ENCODE data around the gene SHCBP1.

Gene SHCBP1

GRCh38 chr16:46614006-46614405 lies 7.2 kb downstream of the SHCBP1 start:
- no peak for DNase-seq (ENCODE audit: low read depth in 2 of 3, low spot score in 1 of 3)

DNA sequence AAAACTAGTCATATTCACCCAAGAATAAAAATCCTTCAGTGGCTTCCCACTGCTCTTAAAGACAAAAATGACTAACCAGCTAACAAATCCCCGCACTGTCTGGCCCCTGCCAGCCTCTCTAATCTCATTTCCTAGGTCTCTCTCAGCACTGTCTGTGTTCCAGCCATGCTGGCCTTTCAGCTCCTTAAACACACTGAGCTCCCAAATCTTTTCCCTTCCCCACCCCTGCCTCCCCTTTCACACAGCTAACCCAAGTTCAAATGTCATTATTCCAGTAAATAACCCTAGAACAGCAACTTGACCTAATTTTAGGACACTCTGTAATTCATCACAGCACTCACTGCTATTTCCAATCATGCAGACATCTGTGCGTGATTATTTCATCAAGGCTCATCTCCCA lies 7.8 kb downstream of the SHCBP1 start:
- no peak for DNase-seq (ENCODE audit: low read depth in 2 of 3, low spot score in 1 of 3)

GRCh38 chr16:46612121-46612520 lies 9.1 kb downstream of the SHCBP1 start:
- DNase-seq (ENCODE audit: low read depth in 2 of 3, low spot score in 1 of 3) = no peak

DNA sequence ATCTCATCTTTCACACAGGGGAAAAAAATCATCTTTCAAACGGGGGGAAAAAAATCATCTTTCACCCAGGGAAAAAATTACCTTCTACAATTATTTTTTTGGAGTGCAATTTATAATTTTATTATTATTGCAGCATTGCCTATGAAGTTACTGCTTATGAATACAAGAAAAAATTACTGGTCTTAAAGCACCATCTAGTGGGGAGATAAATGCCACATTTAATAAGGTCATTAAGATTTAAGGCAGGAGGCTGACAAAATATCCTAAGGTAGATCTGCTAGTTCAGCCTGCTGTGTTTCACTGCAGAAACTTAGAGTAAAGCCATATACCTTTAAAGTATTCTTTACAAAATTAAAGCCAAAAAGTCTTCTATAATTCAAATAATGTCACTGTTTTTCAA lies 13.7 kb downstream of the SHCBP1 start:
- no peak for DNase-seq (ENCODE audit: low read depth in 2 of 3, low spot score in 1 of 3)

DNA sequence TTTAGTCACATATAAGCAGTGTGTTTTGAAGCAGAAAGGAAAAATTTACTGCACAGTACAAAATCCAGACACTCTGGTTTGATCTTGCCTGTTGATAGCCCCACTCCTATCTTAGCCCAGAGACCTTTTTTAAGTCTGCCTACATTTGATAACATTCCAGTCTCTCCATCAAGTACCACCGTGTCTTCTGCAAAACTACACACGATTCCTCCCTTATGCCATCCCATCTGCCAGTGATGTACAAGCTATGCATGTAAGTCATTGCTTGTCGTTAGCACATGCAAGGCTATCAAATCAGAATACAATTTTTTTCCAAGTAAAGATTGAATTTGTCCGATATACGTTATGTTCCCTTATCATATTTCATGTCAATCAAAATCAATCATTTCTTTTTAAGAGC lies 14.9 kb downstream of the SHCBP1 start:
- DNase-seq (ENCODE audit: low read depth in 2 of 3, low spot score in 1 of 3) = no peak

GRCh38 chr16:46591257-46591656 lies 29.9 kb downstream of the SHCBP1 start:
- DNase-seq (ENCODE audit: low read depth in 2 of 3, low spot score in 1 of 3) = no peak

- DNase-seq (ENCODE audit: low read depth in 2 of 3, low spot score in 1 of 3) = no peak
Observed at GRCh38 chr16:46586011-46586577, 35.1 kb downstream of the SHCBP1 start.

GRCh38 chr16:46583036-46583435 lies 38.1 kb downstream of the SHCBP1 start:
- DNase-seq (ENCODE audit: low read depth in 2 of 3, low spot score in 1 of 3) = no peak

DNA sequence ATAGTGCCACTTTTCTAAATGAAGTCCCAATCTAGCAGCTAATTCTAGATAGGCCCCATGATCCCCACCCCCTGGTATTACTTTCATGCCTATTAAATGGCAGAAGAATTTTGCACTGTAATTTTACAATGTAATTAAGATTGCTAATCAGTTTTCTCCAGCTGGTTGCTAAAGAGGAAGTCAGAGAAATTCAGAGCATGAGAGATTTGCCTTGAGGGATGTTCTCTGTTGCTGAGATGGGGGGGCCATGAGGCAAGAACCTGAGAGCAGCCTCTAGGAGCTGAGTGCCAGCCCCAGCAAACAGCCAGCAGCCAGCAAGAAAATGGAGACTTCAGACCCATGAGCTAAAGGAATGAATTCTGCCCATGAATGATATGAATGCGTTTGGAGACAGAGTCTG lies 38.9 kb downstream of the SHCBP1 start:
- DNase-seq (ENCODE audit: low read depth in 2 of 3, low spot score in 1 of 3) = no peak

- no peak for DNase-seq (ENCODE audit: low read depth in 2 of 3, low spot score in 1 of 3)
Observed at GRCh38 chr16:46577988-46578579, 43.1 kb downstream of the SHCBP1 start.

- no peak for DNase-seq (ENCODE audit: low read depth in 2 of 3, low spot score in 1 of 3)
Observed at GRCh38 chr16:46573834-46574159, 47.4 kb downstream of the SHCBP1 start.

DNA sequence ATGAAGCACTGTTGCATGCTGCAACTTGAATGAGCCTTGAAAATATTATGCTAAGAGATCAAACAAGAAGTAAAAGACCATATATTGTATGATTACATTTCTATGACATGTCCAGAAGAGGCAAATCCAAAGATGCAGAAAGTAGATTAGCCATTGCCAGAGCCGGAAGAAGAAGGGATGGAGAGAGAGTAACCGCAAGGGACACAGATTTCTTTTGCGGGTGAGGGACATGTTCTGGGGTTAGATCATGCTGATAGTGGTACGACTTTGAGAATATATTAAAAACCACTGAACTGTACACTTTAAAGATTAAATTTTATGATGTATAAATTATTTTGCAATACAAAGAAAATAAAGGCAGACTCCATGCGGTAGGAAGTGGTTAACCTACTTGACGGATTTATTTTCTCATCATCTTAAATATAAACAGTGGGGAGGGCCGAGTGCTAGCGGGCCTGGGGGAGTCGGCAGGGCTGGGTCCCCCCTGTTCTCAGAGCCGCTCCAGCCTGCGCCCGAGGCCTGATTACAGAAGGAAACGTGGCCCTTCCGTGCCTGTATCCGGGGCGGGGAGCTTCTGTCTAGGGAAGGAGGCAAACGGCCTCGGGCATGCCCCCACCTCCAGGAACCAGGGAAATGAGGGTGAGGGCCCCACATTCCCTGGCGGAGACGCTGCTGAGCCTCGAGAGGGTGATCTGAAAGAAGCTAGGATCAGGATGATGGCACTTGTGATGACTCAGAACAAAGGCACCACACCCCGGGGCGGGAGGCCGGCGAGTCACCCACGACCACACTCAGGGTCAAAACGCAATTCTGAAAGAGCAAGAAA lies 48.0 kb downstream of the SHCBP1 start:
- DNase-seq (ENCODE audit: low read depth in 2 of 3, low spot score in 1 of 3) = no peak

DNA sequence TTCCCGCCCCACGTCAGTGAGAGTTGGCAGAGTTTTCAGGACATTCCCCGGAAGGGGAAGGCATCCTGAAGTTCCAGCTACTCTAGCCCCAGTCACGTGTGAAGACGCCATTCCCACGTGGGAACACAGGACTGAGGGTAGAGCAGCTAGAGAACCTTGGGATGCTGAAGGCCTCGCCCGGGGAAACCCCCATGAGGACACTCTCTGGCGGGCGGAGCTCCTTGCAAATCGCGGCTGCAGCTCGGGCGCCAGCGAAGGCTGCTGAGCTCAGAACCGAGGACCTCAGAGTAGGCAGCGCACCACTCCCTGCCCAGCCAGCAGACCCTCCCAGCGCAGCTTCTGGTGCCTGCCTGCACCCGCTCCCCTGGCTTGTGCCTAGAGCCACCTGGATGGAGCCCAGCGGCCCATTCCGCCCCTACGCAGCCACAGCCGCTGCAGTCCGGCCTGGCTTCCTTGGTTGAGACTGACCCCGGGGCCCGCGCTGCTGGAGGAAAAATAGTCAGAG lies 51.9 kb downstream of the SHCBP1 start:
- DNase-seq (ENCODE audit: low read depth in 2 of 3, low spot score in 1 of 3) = no peak

DNA sequence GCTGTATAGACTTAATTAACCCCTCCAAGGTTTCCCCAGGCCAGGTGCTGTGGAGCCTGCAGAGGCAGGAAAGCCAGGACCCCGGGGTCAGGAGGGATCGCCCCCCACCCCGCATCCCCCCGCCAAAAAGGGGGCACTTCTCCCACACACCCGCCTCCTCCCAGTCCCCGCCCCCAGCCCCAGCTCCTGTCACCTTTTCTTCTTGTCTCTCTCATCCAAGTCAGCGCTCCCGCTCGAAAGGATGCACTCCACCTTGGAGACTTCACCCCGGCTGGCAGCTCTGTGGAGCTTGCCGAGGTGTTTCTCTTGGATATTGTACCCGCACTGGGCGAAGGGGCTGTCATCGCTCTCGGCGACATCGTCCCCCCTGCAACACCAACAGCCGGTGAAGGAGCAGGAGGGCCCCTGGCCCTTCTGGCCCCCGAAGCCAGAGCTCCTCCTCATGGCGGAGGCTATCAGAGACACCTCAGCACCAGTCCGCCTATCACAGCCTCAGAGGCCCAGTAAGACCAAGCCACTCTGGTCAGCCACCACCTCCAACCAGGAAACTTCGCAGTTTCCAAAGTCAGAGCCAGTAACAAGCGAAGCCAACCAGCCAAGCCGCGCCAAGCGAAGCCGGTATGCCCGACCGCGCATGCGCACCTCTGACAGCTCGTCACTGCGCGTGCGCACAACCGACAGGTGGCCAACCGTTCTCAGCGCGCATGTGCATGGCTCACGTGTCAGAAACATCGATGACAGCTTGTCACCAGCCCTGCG lies 52.5 kb downstream of the SHCBP1 start:
- DNase-seq (ENCODE audit: low read depth in 2 of 3, low spot score in 1 of 3) = no peak

DNA sequence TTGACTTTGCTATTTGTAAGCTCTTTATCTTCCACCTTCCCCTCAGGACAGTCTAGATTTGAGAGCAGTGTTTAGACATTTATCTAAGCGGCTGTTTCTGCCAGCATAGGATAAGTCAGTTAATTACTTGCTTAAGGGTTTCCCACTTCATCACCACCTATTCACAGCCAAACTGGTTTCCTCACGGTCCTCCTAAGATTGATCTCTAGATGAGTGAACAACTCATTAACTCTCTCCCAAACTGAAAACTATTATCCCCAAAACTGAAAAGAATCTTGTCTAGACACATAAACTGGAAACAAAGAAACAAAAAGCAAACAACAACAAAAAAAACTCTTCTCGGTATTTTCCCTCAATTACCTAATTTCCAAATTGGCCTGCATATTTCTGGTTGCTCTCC lies 58.2 kb downstream of the SHCBP1 start:
- no peak for DNase-seq (ENCODE audit: low read depth in 2 of 3, low spot score in 1 of 3)

- no peak for DNase-seq (ENCODE audit: low read depth in 2 of 3, low spot score in 1 of 3)
Observed at GRCh38 chr16:46558018-46558417, 63.2 kb downstream of the SHCBP1 start.

DNA sequence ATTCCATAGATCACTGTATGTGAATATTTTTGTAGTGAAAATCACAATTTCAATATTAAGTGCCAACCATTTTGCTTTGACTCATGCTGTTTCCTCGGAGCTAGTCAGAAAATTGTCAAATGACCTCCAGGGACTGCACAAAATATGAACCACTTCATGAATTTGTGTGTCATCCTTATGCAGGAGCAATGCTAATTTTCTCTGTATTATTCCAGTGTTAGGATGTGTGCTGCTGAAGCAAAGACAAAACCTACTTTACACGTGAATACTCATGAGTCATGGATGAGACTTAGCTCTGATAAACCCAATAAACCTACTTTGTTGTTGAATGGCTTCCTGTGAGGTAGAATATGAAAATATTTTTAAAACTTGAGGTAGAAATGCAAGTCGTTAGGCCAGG lies 65.2 kb downstream of the SHCBP1 start:
- DNase-seq (ENCODE audit: low read depth in 2 of 3, low spot score in 1 of 3) = no peak

- DNase-seq (ENCODE audit: low read depth in 2 of 3, low spot score in 1 of 3) = peak; percentile 31 to 47 (median 34)
Observed at GRCh38 chr16:46554435-46554834, 66.7 kb downstream of the SHCBP1 start.

GRCh38 chr16:46549477-46549876 lies 71.7 kb downstream of the SHCBP1 start:
- no peak for DNase-seq (ENCODE audit: low read depth in 2 of 3, low spot score in 1 of 3)
